HCT116 (cell line): ENCODE results near the gene ZCCHC24. TPM values are rescaled to one million over a fixed set of nuclear protein-coding genes. Genes with fewer than 3 reads are reported as not detected.

ENCODE experiments used
- ATAC-seq: fragments of 200-7000 bp; cut with Tn5 transposase; 2 replicates; pipeline ENCODE4 v1.9.1; 2020; ENCODE audit warnings: mild to moderate bottlenecking, moderate library complexity
- BruUV-seq: library from RNA; stranded (reverse); fragments of 400-500 nt; replicated peaks from 2 replicates; lab custom pipeline; 2021; lab: Mats Ljungman, UMichigan
- CTCF ChIA-PET: fragments of 300-600 bp; sonication (Branson Sonifier 250); formaldehyde crosslinking; loops from one replicate; lab custom pipeline; 2021; ENCODE audit warnings: antibody characterized with exemption; lab: Charles Lee
- POLR2A ChIA-PET: fragments of 300-600, 350-600 bp; sonication (Branson Sonifier 250); formaldehyde crosslinking; loops from one replicate; lab custom pipeline; 2021; ENCODE audit warnings: antibody characterized with exemption; lab: Charles Lee
- RAD21 ChIA-PET, 2 experiments: fragments of 300-600 bp; sonication (Branson Sonifier 250); formaldehyde crosslinking; loops; one replicate each; lab custom pipeline; 2023; ENCODE audit warnings: low total read pairs in 2 of 2; ENCODE audit not compliant: uncharacterized antibody in 2 of 2, unreplicated experiment in 2 of 2, low non-redundant PET in 1 of 2; lab: Charles Lee
- DNase-seq: peaks from one replicate; pipeline ENCODE4 v3.0.0-alpha.2; 2010; ENCODE audit warnings: low read depth, low spot score
- H2AFZ ChIP-seq: fragments of 200-600 bp; shearing (Covaris generic), sonication (generic); 2 replicates; pipeline ENCODE4 v1.6.1; 2017; ENCODE audit warnings: low read depth, mixed run types, mixed read lengths, antibody characterized with exemption, low read length; ENCODE audit not compliant: poor library complexity, severe bottlenecking
- H3K27ac ChIP-seq: 2 replicates; pipeline ENCODE4 v1.5.1; 2012; ENCODE audit warnings: low read depth, low read length
- H3K27me3 ChIP-seq: fragments of 200-600 bp; sonication (generic); 2 replicates; pipeline ENCODE4 v1.6.1; 2016; ENCODE audit warnings: mixed run types, low read length, mixed read lengths; ENCODE audit not compliant: insufficient read depth
- H3K36me3 ChIP-seq, 2 experiments: fragments of 200-500 bp in 1 of 2; fragments of 200-600 bp in 1 of 2; sonication (Bioruptor generic) in 1 of 2; sonication (generic) in 1 of 2; 2 replicates each; pipeline versions ENCODE4 v1.5.1 to v1.6.1; 2014 to 2016; ENCODE audit warnings: low read length in 2 of 2, inconsistent platforms in 1 of 2, mixed read lengths in 1 of 2, mixed run types in 1 of 2; ENCODE audit not compliant: insufficient read depth in 2 of 2, control insufficient read depth in 1 of 2
- H3K4me1 ChIP-seq, 2 experiments: fragments of 200-600 bp in 1 of 2; sonication (generic) in 1 of 2; 2 replicates each; pipeline versions ENCODE4 v1.5.1 to v1.6.1; 2012 to 2017; ENCODE audit warnings: low read length in 2 of 2, inconsistent platforms in 1 of 2, mild to moderate bottlenecking in 1 of 2, mixed read lengths in 1 of 2, mixed run types in 1 of 2, moderate library complexity in 1 of 2; ENCODE audit not compliant: insufficient read depth in 2 of 2, control insufficient read depth in 1 of 2
- H3K4me2 ChIP-seq: fragments of 200-600 bp; sonication (generic); 2 replicates; pipeline ENCODE4 v1.6.1; 2017; ENCODE audit warnings: mixed run types, low read length, mixed read lengths
- H3K4me3 ChIP-seq, 2 experiments: fragments of 200-600 bp in 1 of 2; sonication (generic) in 1 of 2; replicated peaks in 1 of 2; 2 replicates each; pipeline ENCODE4 v1.5.1; 2011 to 2016; ENCODE audit warnings: low read length in 2 of 2, control low read depth in 1 of 2, low read depth in 1 of 2, mild to moderate bottlenecking in 1 of 2, mixed read lengths in 1 of 2, mixed run types in 1 of 2
- H3K79me2 ChIP-seq: fragments of 200-600 bp; sonication (generic); 2 replicates; pipeline ENCODE4 v1.6.1; 2017; ENCODE audit warnings: mild to moderate bottlenecking, mixed run types, low read length, moderate library complexity, mixed read lengths; ENCODE audit not compliant: insufficient read depth
- H3K9ac ChIP-seq: fragments of 200-600 bp; sonication (generic); 2 replicates; pipeline ENCODE4 v1.6.1; 2016; ENCODE audit warnings: low read length, mixed read lengths
- H3K9me2 ChIP-seq: fragments of 200-600 bp; sonication (generic), shearing (Covaris generic); 2 replicates; pipeline ENCODE4 v1.6.1; 2017; ENCODE audit warnings: mixed run types, mild to moderate bottlenecking, moderate library complexity; ENCODE audit not compliant: insufficient read depth
- H3K9me3 ChIP-seq, 2 experiments: fragments of 200-500 bp in 1 of 2; fragments of 200-600 bp in 1 of 2; sonication (Bioruptor generic) in 1 of 2; sonication (generic) in 1 of 2; 2 replicates each; pipeline ENCODE4 v1.6.1; 2014 to 2017; ENCODE audit warnings: low read length in 2 of 2, mixed read lengths in 2 of 2, inconsistent platforms in 1 of 2, low read depth in 1 of 2, mild to moderate bottlenecking in 1 of 2, mixed run types in 1 of 2, moderate library complexity in 1 of 2; ENCODE audit not compliant: control insufficient read depth in 1 of 2, insufficient read depth in 1 of 2
- H4K20me1 ChIP-seq: fragments of 200-600 bp; sonication (generic), shearing (Covaris generic); 2 replicates; pipeline ENCODE4 v1.6.1; 2017; ENCODE audit warnings: mixed run types, mild to moderate bottlenecking, moderate library complexity; ENCODE audit not compliant: insufficient read depth
- CBX3 ChIP-seq: IDR thresholded peaks from 2 replicates; pipeline ENCODE4 v1.6.1; 2012; ENCODE audit warnings: low read depth
- CEBPB ChIP-seq: IDR thresholded peaks from 2 replicates; pipeline ENCODE4 v1.6.1; 2012; ENCODE audit warnings: low read depth
- EGR1 ChIP-seq: IDR thresholded peaks from 2 replicates; pipeline ENCODE4 v1.6.1; 2012; ENCODE audit warnings: low read depth
- EZH2 ChIP-seq: fragments of 200-600 bp; sonication (generic); IDR thresholded peaks from 2 replicates; pipeline ENCODE4 v1.6.1; 2017; ENCODE audit warnings: antibody characterized with exemption, mixed run types
- FOSL1 ChIP-seq: IDR thresholded peaks from 2 replicates; pipeline ENCODE4 v1.6.1; 2012; ENCODE audit warnings: low read depth
- JUND ChIP-seq: IDR thresholded peaks from 2 replicates; pipeline ENCODE4 v1.6.1; 2012
- POLR2A ChIP-seq: IDR thresholded peaks from 2 replicates; pipeline ENCODE4 v1.7.0; 2011; ENCODE audit warnings: borderline replicate concordance; ENCODE audit not compliant: insufficient read depth, insufficient read length; ENCODE audit errors: extremely low read depth
- POLR2AphosphoS5 ChIP-seq: IDR thresholded peaks from 2 replicates; pipeline ENCODE4 v1.6.1; 2011; ENCODE audit warnings: mild to moderate bottlenecking, low read depth, low read length, moderate library complexity
- RAD21 ChIP-seq: IDR thresholded peaks from 2 replicates; pipeline ENCODE4 v1.6.1; 2012; ENCODE audit warnings: low read depth, mild to moderate bottlenecking
- REST ChIP-seq: IDR thresholded peaks from 2 replicates; pipeline ENCODE4 v1.6.1; 2012; ENCODE audit warnings: low read depth
- SIN3A ChIP-seq: IDR thresholded peaks from 2 replicates; pipeline ENCODE4 v1.6.1; 2012; ENCODE audit warnings: low read depth
- ZBTB33 ChIP-seq: IDR thresholded peaks from 2 replicates; pipeline ENCODE4 v1.6.1; 2011; ENCODE audit warnings: mild to moderate bottlenecking, low read length, moderate library complexity; ENCODE audit not compliant: insufficient replicate concordance; ENCODE audit errors: extremely low read depth
- ZFX ChIP-seq: fragments of 450-650 bp; IDR thresholded peaks from 2 replicates; pipeline ENCODE4 v1.6.1; 2017
- intact Hi-C: fragments of 100-400 bp; cut with micrococcal nuclease; formaldehyde crosslinking; loops from 2 replicates; pipeline ENCODE4 v1.10.0; 2022
- total RNA-seq: library from RNA; stranded (reverse); gene quantifications from one replicate; pipeline ENCODE4 v1.2.1, GENCODE V29; 2021; ENCODE audit not compliant: unreplicated experiment
- TF ChIP-seq, protein P1 (sequence below), 3 experiments: fragments of 200-600 bp in 1 of 3; sonication (generic) in 1 of 3; IDR thresholded peaks in 2 of 3; conservative IDR thresholded peaks in 1 of 3; 2 replicates each; pipeline ENCODE4 v1.5.1; 2012 to 2017; ENCODE audit warnings: low read depth in 2 of 3, low read length in 2 of 3, antibody characterized with exemption in 1 of 3, borderline replicate concordance in 1 of 3, control low read depth in 1 of 3, mild to moderate bottlenecking in 1 of 3, mixed read lengths in 1 of 3, mixed run types in 1 of 3, moderate library complexity in 1 of 3; ENCODE audit not compliant: insufficient read depth in 1 of 3
- TF ChIP-seq, protein P2 (sequence below): IDR thresholded peaks from 2 replicates; pipeline ENCODE4 v1.6.1; 2012

Gene ZCCHC24
- total RNA-seq, 1 experiment from 2014 or later, result 7.0 TPM

- TF ChIP-seq REST (no peak), FOSL1 (no peak)
Measured at GRCh38 chr10:79347894-79348639, 97.4 kb downstream of the ZCCHC24 start (continued).

DNA sequence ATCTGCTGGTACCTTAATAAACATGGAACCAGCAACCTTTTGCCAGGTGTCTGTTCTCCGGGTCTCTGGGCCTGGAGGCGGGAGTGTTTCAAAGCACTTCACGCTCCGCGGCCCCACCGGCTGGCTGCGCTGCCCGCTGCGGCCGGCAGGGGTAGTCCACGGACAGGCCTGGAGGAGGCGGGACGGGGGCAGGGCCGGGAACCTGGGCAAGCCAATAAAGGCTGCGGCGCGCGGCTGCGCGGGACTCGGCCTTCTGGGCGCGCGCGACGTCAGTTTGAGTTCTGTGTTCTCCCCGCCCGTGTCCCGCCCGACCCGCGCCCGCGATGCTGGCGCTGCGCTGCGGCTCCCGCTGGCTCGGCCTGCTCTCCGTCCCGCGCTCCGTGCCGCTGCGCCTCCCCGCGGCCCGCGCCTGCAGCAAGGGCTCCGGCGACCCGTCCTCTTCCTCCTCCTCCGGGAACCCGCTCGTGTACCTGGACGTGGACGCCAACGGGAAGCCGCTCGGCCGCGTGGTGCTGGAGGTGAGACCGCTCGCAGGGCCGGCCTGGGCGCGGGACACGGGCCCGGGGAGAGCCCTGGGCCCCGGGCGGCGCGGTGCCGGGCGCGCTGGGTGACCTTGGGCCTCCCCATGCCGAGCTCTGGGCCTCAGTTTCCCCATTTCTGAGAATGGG is 98.1 kb downstream of the ZCCHC24 start, which contains the start of gene PPIF:
Gene PPIF, plus strand, starts transcription at position 244 of the 668 bp plus-strand sequence. Its CDS starts 80 bp downstream, at position 324.
- intact Hi-C loops, result no loop called here
- H2AFZ ChIP-seq, result peak within 1 kb of the TSS; percentile 97
- peaks cover 21 to 37% of the 10 kb centered on the region in 2 experiments; a peak in 3 of 4 replicates for H3K36me3 ChIP-seq
- H3K9me3 ChIP-seq, result no peaks in the 10 kb centered on the region
- no peaks in the 10 kb centered on the region for H3K27me3 ChIP-seq
- peaks cover 7 to 34% of the 10 kb centered on the region in 2 experiments; a peak in 3 of 4 replicates for H3K4me1 ChIP-seq
- peak within 1 kb of the TSS; percentile 97 for H3K4me2 ChIP-seq
- POLR2A ChIA-PET, result interaction anchor here (0.8 to 0.9 kb wide), 3 partner anchors 10 to 141 kb away, joined by 3 read pairs; no protein-coding TSS in a partner anchor
- peaks cover 12% of the 10 kb centered on the region; the same call in 1 of the 2 replicates for H4K20me1 ChIP-seq
- peaks cover 47% of the 10 kb centered on the region for H3K79me2 ChIP-seq
- H3K9me2 ChIP-seq, result no peaks in the 10 kb centered on the region
- no TSS peak for BruUV-seq
- CTCF ChIA-PET, result interaction anchor here (0.9 to 2.7 kb wide), 4 partner anchors 10 to 141 kb away, joined by 3 to 7 read pairs (median 5); no protein-coding TSS in a partner anchor
- peak within 1 kb of the TSS; percentile 90 for H3K27ac ChIP-seq
- RAD21 ChIA-PET, result no interaction called here
- DNase-seq (peak; percentile 81), ATAC-seq (peak; percentile 87)
- H3K9ac ChIP-seq, result peak within 1 kb of the TSS; percentile 100
- H3K4me3 ChIP-seq, result peak within 1 kb of the TSS; percentile 85 to 99
- TF ChIP-seq ZFX (peak; percentile 91; the same call in 1 of the 2 replicates), EZH2 (no peak), CBX3 (0 out of 2 replicates have a peak, but pooled peaks have one; percentile 9), JUND (no peak), CEBPB (no peak), ZBTB33 (no peak), EGR1 (no peak), SIN3A (no peak), POLR2A (peak; percentile 64), POLR2AphosphoS5 (peak; percentile 91), RAD21 (peak; percentile 67)
- TF ChIP-seq, protein P1, sequence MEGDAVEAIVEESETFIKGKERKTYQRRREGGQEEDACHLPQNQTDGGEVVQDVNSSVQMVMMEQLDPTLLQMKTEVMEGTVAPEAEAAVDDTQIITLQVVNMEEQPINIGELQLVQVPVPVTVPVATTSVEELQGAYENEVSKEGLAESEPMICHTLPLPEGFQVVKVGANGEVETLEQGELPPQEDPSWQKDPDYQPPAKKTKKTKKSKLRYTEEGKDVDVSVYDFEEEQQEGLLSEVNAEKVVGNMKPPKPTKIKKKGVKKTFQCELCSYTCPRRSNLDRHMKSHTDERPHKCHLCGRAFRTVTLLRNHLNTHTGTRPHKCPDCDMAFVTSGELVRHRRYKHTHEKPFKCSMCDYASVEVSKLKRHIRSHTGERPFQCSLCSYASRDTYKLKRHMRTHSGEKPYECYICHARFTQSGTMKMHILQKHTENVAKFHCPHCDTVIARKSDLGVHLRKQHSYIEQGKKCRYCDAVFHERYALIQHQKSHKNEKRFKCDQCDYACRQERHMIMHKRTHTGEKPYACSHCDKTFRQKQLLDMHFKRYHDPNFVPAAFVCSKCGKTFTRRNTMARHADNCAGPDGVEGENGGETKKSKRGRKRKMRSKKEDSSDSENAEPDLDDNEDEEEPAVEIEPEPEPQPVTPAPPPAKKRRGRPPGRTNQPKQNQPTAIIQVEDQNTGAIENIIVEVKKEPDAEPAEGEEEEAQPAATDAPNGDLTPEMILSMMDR (IDR thresholded peaks at IDR 0.05 in 2 of 3, conservative IDR thresholded peaks at IDR 0.05 in 1 of 3; ENCODE audit: borderline replicate concordance in 1 of 3, insufficient read depth in 1 of 3, low read depth in 2 of 3, low read length in 2 of 3), result peak; percentile 70 to 92 (median 84)
- TF ChIP-seq, protein P2, sequence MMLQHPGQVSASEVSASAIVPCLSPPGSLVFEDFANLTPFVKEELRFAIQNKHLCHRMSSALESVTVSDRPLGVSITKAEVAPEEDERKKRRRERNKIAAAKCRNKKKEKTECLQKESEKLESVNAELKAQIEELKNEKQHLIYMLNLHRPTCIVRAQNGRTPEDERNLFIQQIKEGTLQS, result no peak
